NOMO-1 (cell line): ENCODE results near the gene ITCH.

Source experiments
- DNase-seq, 2 experiments: peaks; one replicate each; lab custom pipeline; 2025; ENCODE audit not compliant: unreplicated experiment in 2 of 2; lab: John Stamatoyannopoulos, UW

Gene ITCH

DNA sequence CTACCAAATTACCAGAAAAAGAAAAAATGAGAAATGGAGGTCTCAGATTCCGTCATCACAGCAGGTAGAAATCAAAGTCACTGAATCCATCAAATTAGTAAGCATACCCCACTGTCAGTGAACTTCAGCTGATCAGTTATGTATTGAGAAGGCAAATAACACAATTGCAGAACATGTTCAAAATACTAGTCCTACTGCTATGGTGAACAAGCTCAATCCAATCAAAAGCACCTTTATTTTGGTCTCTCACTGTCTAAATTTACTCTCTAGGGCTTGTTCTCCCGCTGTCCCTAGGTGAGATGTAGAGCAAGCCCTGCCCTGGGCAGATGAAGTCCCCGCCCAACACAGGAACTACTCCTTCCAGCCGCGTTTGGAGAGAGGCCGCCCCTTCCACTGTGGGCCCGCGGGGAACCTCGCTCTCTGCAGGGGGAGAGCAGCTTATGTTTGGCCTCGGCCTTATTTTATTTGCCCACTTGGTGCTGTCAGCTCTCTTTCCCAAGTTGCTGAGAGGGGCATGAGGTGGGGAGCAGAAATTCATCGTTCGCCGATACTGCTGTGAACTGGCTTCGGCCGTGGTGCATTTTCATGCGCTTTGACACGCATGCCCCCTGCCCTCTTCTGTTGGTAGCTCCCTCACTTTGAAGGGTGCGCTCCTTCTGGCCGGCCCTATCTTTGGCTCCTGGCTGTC lies 181.2 kb downstream of the ITCH start:
- DNase-seq = no peak

DNA sequence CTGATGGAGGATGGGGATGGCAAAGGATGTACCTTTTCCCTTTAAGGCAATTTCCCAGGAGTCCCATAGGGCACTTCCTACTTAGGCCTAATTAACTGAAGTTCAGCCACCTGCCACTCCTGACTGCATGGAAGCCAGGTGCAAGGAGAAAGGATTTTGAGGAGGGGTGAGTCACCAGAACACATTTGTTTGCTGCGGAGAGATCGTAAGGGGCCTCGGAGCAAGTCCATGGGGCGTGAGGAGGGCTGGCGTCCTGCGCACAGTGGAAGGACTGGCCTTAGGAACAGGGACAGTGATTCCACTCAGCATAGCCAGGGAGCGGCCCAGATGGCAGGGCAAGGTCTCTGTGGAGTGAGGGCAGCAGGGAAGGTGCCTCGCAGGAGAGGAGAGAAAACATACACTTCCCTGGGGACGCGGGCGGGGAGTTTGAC lies 183.7 kb downstream of the ITCH start:
- DNase-seq = no peak

DNA sequence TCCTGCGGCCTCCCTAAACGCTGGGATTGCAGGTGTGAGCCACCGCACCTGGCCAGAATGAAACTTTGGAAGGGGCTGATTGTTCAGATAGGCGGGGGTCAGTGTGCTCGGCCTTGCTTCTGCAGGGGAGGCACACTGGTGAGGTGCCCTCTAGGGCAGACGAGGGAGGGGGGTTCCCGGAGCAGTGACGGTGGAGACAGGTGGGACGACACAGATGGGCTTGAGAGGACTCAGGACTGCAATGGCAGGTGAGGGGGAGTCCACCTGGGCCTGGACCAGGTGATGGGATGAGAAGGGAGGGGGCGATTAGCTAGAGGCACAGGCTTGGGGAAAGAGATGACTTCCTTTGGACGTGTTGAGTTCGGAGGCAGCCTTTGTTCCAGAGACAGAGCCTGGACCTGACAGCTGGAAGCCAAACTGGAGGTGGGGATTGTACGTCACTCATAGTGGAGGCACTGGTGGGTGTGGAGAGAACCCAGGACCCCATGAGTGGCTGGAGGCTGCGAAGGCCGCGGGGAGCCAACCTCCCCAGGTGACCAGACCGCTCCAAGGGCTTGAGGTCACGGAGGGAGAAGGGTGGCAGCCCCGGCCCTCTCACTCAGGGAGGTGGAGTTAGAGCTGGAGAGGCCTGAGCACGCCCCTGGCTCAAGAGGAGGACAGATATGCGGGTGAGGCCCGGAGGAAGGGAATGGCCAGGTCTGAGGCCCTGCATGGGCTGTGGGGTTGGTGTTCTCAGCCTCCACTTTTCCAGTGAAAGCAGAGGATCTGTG lies 185.0 kb downstream of the ITCH start:
- no peak for DNase-seq

DNA sequence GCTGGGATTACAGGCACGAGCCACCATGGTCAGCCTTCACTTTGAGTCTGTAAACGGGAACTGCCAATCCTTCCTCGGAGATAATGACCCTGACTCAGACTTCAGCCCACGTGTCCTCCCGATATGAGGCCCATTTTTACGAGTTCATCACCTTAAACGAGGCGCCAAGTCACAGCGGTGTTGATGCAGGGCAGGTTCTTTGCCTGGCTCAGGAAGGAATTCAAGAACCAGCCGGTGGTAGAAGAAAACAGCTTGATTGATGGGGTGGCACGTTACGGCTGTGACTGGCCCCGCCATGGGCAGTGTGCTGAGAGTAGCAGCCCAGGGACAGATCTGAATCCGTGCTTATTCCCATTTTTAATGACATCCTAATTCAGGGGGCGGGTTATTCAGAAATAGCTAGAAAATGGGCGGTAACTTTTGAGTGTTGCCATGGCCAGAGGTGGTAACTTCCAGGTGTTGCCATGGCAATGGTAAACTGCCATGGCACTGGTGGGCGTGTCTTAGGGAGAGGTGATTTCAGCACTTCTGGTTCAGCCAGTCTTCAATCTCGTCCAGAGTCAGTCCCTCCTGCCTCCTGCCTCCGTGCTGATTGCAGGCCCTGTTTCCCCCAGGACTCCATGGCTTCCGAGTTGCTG lies 186.3 kb downstream of the ITCH start:
- DNase-seq = no peak

DNA sequence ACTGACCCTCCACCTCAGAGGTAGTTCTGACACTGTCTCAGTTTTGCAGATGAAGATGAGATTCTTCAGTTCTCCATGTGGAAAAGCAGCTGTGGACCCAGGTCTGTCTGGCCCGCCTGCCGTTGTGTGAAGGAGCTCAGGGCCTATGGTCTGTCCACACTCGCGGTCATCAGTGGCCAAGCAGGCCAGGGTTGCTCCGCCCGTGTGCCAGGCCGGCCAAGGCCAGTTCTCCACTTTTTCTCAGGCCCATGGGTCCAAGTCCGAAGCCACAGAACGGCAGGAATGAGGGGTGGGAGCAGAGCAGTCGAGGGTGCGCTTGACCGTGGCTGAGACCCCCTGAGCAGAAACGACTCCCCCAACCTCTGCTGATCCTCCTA lies 186.8 kb downstream of the ITCH start:
- no peak for DNase-seq

DNA sequence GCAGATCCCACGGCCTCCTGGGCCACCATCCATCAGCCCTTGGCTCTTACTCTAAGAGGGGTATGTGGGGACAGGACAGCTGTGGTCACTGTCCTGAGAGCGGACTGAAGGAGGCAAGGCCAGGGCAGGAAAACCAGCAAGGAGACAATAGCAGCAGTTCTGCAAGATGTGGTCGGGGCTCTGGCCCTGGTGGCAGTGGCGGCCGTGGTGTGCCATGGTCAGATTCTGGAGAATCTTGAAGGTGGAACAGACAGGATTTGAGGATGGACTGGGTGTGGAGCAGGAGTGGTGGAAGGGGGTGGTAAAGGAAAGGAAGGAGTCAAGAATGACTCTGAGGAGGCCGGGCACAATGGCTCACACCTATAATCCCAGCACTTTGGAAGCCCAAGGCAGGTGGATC lies 189.5 kb downstream of the ITCH start:
- no peak for DNase-seq

DNA sequence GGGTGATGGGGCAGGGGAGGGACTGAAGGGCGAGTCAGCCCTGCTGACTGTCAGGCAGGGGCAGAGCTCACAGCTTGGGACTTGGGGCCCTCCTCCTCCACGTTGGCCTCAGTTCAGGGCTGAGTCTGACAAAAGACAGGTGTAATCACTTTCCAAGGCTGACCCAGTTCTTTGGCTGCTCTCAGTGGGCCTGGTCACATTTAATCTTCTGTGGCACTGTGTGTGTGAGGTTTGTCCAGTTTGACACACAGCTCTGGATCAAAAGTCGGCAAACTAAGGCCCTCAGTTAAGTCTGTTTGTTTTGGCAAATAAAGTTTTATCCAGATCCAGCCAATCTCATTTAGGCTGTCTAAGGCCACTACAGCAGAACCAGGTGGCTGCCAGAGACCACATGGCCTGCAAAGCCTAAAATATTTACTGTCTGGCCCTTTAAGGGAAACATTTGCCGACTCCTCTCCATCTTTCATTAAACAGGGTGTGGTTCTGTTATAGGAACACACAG lies 190.3 kb downstream of the ITCH start:
- DNase-seq = no peak

DNA sequence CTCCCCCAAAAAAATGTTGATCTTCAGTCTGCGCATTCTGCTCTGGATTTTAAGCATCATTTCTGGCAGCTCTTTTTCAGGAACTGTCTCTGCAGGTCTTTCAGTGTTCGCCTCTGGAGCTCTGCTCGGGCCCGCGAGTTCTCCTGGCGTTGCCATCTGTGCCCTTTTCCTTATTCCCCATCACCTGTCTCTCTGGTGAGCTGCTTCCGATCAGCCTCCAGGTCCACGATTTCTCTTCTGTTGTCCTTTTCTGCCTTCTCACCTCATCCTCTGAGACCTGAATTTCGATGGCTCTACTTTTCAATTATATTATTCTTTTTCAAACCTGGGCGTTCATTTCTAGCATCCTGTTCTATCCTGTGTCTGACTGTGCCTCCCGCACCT lies 194.9 kb downstream of the ITCH start:
- DNase-seq = no peak

DNA sequence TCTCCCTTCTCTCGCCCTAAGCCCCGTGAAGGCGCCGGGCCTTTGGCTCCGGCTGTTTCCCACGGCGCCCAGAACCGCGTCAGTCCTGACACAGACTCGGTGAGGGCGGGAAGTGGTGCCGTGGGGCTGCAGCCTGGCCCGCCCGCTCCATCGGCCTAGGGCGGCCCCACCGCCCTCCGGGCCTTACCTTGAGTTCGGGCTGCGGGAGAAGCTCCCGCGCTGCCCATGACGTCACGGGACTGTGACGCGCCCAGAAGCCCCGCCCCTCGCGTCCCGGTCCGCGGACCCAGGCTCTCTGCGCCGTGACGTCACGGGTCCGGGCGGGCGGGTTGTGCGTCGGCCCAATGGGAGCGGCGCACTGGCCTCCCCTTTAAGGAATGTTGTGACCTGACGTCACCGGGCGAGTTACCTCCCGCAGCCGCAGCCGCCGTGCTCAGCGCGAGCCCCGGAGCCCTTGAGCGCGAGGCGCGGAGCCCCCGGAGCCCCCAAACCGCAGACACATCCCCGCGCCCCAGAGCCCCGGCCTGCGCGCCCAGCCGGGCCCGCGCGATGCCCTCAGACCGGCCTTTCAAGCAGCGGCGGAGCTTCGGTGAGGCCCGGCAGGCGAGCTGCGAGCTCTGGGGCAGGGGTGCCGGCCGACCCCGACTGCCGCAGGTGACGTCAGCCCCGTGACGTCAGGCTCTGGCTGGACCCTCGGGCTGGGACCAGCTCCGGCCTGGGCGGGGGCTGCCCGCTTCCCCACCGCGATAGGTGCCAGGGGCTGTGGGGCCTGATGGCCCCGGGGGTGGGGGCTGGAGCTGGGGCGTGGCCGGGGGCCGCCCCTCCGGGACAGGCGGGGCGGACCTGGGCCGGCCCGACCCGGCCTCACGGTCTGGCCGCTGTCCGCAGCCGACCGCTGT lies 195.5 kb downstream of the ITCH start, which contains the start of gene MAP1LC3A:
Gene MAP1LC3A, plus strand, starts transcription at position 399 of the 899 bp plus-strand sequence. Its CDS starts 151 bp downstream, at position 550.
- no peak for DNase-seq

DNA sequence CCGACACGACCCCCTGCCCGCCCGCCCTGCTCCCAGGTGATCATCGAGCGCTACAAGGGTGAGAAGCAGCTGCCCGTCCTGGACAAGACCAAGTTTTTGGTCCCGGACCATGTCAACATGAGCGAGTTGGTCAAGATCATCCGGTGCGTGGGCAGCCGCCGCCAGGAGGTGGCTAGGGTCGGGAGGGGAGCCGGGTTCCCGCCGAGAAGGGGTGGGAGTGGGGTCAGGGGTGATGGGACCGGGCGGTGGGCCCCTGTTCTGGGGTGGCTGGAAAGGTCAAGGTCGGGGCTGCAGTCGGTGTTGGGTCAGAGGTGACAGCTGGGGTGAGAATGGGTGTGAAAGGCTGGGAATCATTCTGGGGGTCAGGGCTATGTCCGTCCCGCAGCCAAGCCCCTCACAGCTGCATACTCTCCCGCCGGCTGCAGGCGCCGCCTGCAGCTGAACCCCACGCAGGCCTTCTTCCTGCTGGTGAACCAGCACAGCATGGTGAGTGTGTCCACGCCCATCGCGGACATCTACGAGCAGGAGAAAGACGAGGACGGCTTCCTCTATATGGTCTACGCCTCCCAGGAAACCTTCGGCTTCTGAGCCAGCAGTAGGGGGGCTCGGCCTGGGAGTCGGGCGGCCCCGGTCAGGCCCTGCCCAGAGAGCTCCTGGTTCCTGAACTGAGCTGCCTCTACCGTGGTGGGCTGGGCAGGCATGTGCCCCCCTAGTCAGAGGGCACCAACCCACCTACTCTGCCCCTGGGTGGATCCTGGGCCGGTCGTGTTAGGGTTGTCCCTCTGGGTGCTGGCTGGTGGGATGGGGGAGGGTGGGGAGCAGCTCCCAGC lies 196.5 kb downstream of the ITCH start:
- no peak for DNase-seq

DNA sequence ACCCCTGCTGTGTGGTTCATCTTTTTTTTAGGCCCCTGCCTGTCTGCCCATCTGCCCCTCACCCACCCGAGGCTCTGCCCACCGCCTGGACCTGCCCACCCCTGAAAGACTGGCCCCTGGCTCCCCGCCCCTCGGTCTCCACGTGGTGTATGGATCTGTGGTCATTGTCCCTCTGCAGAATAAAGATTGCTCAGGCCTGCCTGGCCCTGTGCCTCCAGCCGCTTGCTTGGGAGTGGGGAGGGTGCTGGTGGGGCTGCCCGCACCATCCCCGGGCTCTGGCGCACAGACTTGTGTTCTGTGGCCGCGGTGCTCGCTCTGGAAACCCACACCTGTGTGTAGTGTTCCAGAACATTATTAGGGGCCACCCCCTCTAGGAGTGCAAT lies 197.1 kb downstream of the ITCH start:
- DNase-seq = no peak

DNA sequence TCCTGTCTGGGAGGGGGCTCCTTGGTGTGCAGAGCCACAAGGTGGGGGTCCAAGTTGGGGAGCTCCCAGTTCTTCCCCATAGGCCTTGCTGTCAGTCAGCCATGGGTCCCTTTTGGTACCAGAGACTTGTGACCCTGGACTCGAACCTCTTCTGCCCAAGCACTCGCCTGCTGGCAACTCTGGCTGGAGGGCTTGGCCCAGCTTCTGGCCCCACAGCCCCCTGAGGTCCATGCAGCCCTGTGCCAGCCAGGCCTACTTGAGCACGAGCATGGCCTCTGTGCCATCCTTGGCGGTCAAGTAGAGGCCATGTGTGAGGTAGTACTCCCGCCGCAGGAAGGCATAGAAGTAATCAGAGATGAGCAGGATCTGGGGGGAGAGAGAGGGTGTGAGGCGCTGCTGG lies 197.5 kb downstream of the ITCH start:
- no peak for DNase-seq
